Measurements from ENCODE around the gene EED. TPM values are rescaled to one million over a fixed set of nuclear protein-coding genes. Genes with fewer than 3 reads are reported as not detected.

Gene EED
- total RNA-seq, 2 donors from 2014 or later: 18.0 to 19.0 TPM

- intact Hi-C loops (cut with DNase I, micrococcal nuclease): no loop called here
- ATAC-seq (no peak), DNase-seq (no peak)
These were observed 1.2 kb upstream of the EED start for GRCh38 chr11:86243396-86243795.

GRCh38 chr11:86244063-86244521 is 461 bp upstream of the EED start:
- intact Hi-C loops (cut with DNase I, micrococcal nuclease): no loop called here
- DNase-seq: peak; percentile 87 to 88
- ATAC-seq: peak; percentile 81

- ATAC-seq: peak; percentile 30
- peak; percentile 27 to 32 for DNase-seq
- intact Hi-C loops (cut with DNase I, micrococcal nuclease): no loop called here
These were observed 1.1 kb downstream of the EED start for GRCh38 chr11:86245369-86246292.

GRCh38 chr11:86246293-86246675 is 1.7 kb downstream of the EED start:
- DNase-seq (no peak), ATAC-seq (no peak)
- intact Hi-C loops (cut with DNase I, micrococcal nuclease): no loop called here

GRCh38 chr11:86247608-86248007 is 3.1 kb downstream of the EED start:
- intact Hi-C loops (cut with DNase I, micrococcal nuclease): no loop called here
- ATAC-seq: peak; percentile 25
- DNase-seq: peak; percentile 27 to 29

- DNase-seq (no peak), ATAC-seq (no peak)
- intact Hi-C loops (cut with DNase I, micrococcal nuclease): no loop called here
These were observed 4.1 kb downstream of the EED start for GRCh38 chr11:86248609-86249008.

GRCh38 chr11:86249307-86250098 is 5.0 kb downstream of the EED start:
- intact Hi-C loops (cut with DNase I, micrococcal nuclease): no loop called here
- no peak for DNase-seq
- no peak for ATAC-seq

- intact Hi-C loops (cut with DNase I, micrococcal nuclease): no loop called here
- ATAC-seq: no peak
These were observed 6.8 kb downstream of the EED start for GRCh38 chr11:86251345-86251744.

GRCh38 chr11:86255896-86256295 is 11.3 kb downstream of the EED start:
- intact Hi-C loops (cut with DNase I, micrococcal nuclease): no loop called here
- ATAC-seq (no peak), DNase-seq (no peak)

More at GRCh38 chr11:86251345-86251744, 6.8 kb downstream of the EED start:
- DNase-seq: no peak

GRCh38 chr11:86256608-86257007 is 12.1 kb downstream of the EED start:
- intact Hi-C loops (cut with DNase I, micrococcal nuclease): no loop called here
- DNase-seq: no peak
- ATAC-seq: no peak

- intact Hi-C loops (cut with DNase I, micrococcal nuclease): no loop called here
- no peak for DNase-seq
- ATAC-seq: no peak
These were observed 12.9 kb downstream of the EED start for GRCh38 chr11:86257446-86257845.

- no peak for ATAC-seq
- DNase-seq: no peak
- intact Hi-C loops (cut with DNase I, micrococcal nuclease): no loop called here
These were observed 15.2 kb downstream of the EED start for GRCh38 chr11:86259730-86260129.

GRCh38 chr11:86261328-86261727 is 16.8 kb downstream of the EED start:
- no peak for ATAC-seq
- no peak for DNase-seq
- intact Hi-C loops (cut with DNase I, micrococcal nuclease): no loop called here

- intact Hi-C loops (cut with DNase I, micrococcal nuclease): no loop called here
- DNase-seq (no peak), ATAC-seq (no peak)
These were observed 17.8 kb downstream of the EED start for GRCh38 chr11:86262387-86262786.

- intact Hi-C loops (cut with DNase I, micrococcal nuclease): no loop called here
- DNase-seq (no peak), ATAC-seq (no peak)
These were observed 20.1 kb downstream of the EED start for GRCh38 chr11:86264649-86265048.

GRCh38 chr11:86265194-86265593 is 20.6 kb downstream of the EED start:
- intact Hi-C loops (cut with DNase I, micrococcal nuclease): no loop called here
- ATAC-seq: no peak
- DNase-seq: no peak

GRCh38 chr11:86269645-86270044 is 25.1 kb downstream of the EED start:
- intact Hi-C loops (cut with DNase I, micrococcal nuclease): no loop called here
- ATAC-seq (no peak), DNase-seq (no peak)

- intact Hi-C loops (cut with DNase I, micrococcal nuclease): no loop called here
- ATAC-seq (no peak), DNase-seq (no peak)
These were observed 29.9 kb downstream of the EED start for GRCh38 chr11:86274503-86274902.

- DNase-seq: no peak
- intact Hi-C loops (cut with DNase I, micrococcal nuclease): no loop called here
- no peak for ATAC-seq
These were observed 30.4 kb downstream of the EED start for GRCh38 chr11:86274999-86275398.

Data from left colon (tissue), 2 donors.